ENCODE data around the gene KIF22.

- no peak for TF ChIP-seq CTCF (conservative IDR thresholded peaks at IDR 0.05; ENCODE audit: low read depth, low read length)
- TF ChIP-seq EZH2 (IDR thresholded peaks at IDR 0.05; ENCODE audit: low read length, unreplicated experiment), result no peak
- TF ChIP-seq EZH2phosphoT487 (IDR thresholded peaks at IDR 0.05; ENCODE audit: borderline replicate concordance, low read length), result no peak
These were observed 64.1 kb downstream of the KIF22 start for GRCh38 chr16:29854520-29855100.

Data from PC-3 (cell line).